CD1c-positive myeloid dendritic cell (primary cell): Measurements from ENCODE around the gene KRTAP10-2.

Experiments used
- DNase-seq: peaks from one replicate; pipeline ENCODE4 v3.0.0-alpha.2; 2016; ENCODE audit errors: extremely low spot score

Gene KRTAP10-2

GRCh38 chr21:44526096-44526997, 25.0 kb downstream of the KRTAP10-2 start:
- DNase-seq, result no peak

GRCh38 chr21:44525391-44526095, 25.8 kb downstream of the KRTAP10-2 start:
- DNase-seq, result no peak

- no peak for DNase-seq
Observed at GRCh38 chr21:44524414-44525371, 26.6 kb downstream of the KRTAP10-2 start.

- no peak for DNase-seq
Observed at GRCh38 chr21:44523567-44524413, 27.5 kb downstream of the KRTAP10-2 start.

DNA sequence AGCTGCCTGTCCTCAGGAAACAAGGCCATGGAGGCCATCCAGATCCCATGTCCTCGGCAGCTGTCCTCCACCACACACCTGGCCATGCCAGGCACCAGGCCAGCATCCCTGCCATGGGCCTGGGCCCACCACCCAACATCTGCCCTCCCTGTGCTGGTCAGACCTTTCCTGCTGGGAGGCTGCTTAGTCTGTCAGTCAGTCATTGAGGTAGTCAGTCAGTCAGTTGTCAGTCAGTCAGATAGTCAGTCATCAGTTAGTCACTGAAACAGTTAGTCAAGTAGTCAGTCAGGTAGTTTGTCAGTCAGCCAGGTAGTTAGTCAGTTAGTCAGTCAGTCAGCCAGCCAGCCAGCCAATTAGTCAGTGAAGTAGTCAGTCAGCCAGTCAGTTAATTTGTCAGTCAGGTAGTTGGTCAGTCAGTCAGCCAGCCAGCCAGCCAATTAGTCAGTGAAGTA, 28.5 kb downstream of the KRTAP10-2 start:
- no peak for DNase-seq

DNA sequence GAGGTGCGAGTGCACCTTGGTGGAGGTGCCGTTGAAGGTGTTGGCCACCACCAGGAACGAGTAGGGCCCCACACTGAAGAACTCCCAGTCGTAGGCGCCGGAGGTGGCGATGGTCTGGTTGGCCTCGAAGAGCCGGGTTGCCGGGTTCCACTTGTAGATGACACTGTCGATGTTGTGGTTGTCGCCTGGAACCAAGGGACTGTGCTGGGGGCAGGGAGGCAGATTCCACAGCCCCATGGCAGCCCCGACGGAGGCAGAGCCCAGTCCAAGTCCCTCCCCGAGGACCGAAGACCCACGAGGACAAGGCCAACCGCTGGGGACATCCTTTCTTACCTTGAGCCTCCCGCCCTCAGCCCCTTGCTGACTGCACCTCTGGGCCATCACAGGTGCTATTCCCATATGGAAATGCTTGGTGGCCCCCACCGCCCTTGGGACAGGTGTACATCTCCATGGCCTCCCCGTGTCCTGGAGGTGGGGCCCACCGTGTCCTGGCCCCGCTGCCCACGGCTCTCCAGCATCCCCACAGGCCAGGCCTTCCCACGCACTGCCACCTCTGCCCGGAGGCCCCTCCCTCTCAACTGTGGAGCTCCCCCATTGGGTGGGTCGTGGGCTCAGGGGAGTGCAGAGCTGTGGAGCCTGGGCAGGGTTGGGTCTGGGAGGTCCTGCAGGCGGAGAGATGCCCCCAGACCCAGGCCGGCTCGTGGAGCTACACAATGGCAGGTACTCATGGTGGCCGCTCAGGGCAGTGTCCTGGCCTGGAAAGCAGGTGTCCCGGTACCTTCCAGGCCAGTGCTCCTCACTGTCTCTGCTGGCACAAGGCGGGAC, 29.2 kb downstream of the KRTAP10-2 start:
- no peak for DNase-seq

GRCh38 chr21:44521301-44521927, 29.9 kb downstream of the KRTAP10-2 start:
- no peak for DNase-seq

DNA sequence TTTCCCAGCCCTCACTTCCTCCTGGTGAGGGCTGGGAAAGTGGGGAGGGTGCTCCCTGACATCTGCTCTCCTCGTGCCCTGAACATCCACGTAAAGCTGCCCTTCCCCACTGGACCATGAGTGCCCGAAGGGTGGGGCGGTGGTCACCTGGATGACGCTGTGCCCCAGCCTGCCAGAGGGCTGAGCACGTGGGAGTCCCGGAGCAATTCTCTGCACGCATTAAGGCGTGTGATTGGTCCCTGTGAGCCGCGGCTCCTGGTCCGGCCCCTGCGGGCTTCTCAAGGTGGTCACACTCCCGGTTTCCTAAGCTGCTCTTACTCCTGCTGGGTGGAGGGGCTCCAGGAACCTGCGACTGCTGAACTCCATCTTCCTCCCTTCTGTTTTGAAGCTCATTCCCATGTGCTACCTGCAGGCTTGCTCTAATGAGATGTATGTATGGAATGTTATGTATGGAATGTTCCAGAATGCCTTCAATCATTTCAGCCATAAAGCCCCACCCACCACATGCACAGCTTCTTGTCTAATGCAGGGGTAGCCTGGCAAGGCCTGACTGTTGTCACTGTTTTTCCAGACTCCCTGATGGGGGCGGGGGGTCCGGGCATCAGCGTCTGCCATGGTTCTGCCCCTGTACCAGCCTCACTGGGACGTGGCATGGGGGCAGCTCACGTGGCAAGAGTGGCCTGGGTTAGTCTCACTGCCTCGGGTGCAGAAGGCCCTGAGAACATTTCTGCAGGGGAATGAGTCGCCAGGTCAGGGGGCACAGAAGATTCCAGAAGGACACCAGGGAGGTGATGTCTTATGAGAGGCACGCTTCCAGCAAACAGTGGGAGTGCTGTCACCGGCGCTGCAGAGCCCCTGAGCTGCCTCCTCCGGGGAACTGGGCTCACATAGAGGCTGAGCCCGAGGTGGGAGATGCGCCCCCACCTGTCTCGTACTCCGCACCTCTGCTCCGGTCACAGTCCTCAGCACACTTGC, 30.7 kb downstream of the KRTAP10-2 start:
- DNase-seq, result no peak

- no peak for DNase-seq
Observed at GRCh38 chr21:44519346-44520325, 31.7 kb downstream of the KRTAP10-2 start.

- DNase-seq, result no peak
Observed at GRCh38 chr21:44518686-44519085, 32.6 kb downstream of the KRTAP10-2 start.

DNA sequence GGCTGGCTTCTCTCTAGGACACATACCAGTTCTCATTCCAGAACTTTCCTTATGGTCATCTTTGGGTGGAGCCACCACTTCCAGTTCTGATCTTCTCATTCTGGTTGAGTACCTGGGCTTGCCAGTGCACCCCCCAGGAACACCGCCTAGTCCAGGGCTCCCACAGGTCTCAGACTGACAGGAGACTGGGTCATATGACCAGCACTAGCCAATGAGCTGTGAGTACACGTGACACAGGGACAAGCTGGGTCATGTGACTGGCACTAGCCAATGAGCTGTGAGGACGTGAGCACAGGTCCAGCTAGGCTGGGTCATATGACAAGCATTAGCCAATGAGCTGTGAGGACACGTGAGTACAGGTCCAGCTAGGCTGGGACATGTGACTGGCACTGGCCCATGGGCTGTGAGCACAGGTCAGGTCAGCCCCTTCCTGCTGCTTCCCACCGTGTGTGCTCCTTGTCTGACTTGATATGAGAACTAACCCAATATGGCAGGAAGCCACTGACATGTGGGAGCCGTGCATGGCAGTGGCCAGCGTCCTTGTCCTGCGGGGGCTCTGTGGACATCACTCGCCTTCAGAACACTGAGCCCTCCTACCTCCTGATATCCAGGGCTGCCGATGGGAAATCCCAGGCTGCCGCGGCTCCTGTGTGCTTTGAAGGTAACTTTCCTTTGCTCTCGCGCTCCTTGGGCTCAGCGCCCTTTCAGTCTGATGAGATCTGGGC, 34.0 kb downstream of the KRTAP10-2 start:
- DNase-seq, result no peak

GRCh38 chr21:44516828-44517174, 34.5 kb downstream of the KRTAP10-2 start:
- no peak for DNase-seq

GRCh38 chr21:44516342-44516741, 35.0 kb downstream of the KRTAP10-2 start:
- DNase-seq, result no peak

DNA sequence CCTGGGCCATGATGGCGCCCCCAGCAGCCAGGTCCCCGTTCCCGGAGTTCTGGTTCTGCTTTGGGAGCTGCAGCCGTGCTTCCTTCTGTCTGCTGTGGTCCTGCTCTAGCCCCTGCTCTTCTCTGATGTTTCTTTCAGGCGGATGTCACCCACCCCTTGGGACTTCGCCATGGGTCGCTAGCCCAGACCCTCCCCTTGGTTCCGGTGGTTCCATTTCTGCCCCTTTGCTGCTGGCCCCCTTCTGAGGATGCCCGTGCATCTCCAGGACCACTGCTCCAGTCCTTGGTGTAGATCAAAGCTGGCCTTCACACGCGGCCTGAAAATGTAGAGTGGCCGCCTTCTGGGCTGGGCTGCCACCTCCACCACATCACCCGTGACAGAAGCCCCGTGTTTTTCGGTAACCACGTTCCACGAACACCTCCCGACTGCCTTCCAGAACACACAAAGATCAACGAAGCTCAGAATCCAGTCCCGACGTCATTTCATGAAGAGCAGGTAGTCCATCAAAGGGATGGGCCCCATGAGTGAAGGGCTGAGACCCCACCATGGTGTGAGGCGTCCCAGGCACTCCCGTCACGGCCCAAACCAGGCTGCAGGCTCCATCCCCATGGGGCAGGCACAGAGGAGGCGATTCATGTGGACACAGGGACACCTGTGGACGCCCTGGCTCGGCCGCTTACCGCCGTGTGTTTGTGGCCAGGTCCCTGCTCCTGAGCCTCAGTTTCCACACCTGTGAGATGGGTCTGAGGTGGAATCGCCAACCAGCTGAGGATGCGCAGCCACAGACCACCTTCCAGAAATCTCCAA, 35.7 kb downstream of the KRTAP10-2 start:
- DNase-seq, result no peak

- DNase-seq, result no peak
Observed at GRCh38 chr21:44514746-44515358, 36.5 kb downstream of the KRTAP10-2 start.
